ENCODE results near the gene RNF207. TPM values are rescaled to one million over a fixed set of nuclear protein-coding genes. Genes with fewer than 3 reads are reported as not detected.

The RNF207 gene
- total and polyA plus RNA-seq, 2 donors (not counting 3 experiments of a cell fraction or from before 2014, with no cell fraction given): 3.2 to 8.2 TPM

GRCh38 chr1:6266641-6267040 is 60.7 kb downstream of the RNF207 start:
- H3K36me3 ChIP-seq (ENCODE audit: control insufficient read depth in 2 of 2, extremely low read depth in 1 of 2, insufficient read depth in 2 of 2, low read length in 2 of 2): no peaks in the 10 kb centered on the region
- H3K9ac ChIP-seq (replicated peaks; ENCODE audit: extremely low read depth, insufficient read depth, low read length): no peak overlapping the region
- no peak overlapping the region for H3K4me2 ChIP-seq (ENCODE audit: insufficient read depth, low read length)
- H3K4me3 ChIP-seq (replicated peaks in 1 of 3; ENCODE audit: insufficient read depth in 1 of 3, low read depth in 1 of 3, low read length in 3 of 3): no peak overlapping the region
- TF ChIP-seq FOS (IDR thresholded peaks at IDR 0.05; ENCODE audit: borderline replicate concordance, insufficient read depth, low read length) (no peak), EZH2 (IDR thresholded peaks at IDR 0.05; ENCODE audit: borderline replicate concordance, low read depth, low read length, severe bottlenecking) (no peak), MAX (IDR thresholded peaks at IDR 0.05; ENCODE audit: insufficient read depth, insufficient read length) (no peak), MYC (IDR thresholded peaks at IDR 0.05; ENCODE audit: low read depth, low read length) (no peak), POLR2AphosphoS5 (IDR thresholded peaks at IDR 0.05; ENCODE audit: insufficient read depth, low read depth, low read length) (no peak), GATA2 (IDR thresholded peaks at IDR 0.05; ENCODE audit: insufficient read depth, insufficient read length, low read depth, low read length) (no peak), JUN (IDR thresholded peaks at IDR 0.05; ENCODE audit: borderline replicate concordance, insufficient read depth, insufficient read length, low read depth) (no peak), POLR2A (IDR thresholded peaks at IDR 0.05; ENCODE audit: low read depth, low read length) (no peak)
- TF ChIP-seq, protein P1, sequence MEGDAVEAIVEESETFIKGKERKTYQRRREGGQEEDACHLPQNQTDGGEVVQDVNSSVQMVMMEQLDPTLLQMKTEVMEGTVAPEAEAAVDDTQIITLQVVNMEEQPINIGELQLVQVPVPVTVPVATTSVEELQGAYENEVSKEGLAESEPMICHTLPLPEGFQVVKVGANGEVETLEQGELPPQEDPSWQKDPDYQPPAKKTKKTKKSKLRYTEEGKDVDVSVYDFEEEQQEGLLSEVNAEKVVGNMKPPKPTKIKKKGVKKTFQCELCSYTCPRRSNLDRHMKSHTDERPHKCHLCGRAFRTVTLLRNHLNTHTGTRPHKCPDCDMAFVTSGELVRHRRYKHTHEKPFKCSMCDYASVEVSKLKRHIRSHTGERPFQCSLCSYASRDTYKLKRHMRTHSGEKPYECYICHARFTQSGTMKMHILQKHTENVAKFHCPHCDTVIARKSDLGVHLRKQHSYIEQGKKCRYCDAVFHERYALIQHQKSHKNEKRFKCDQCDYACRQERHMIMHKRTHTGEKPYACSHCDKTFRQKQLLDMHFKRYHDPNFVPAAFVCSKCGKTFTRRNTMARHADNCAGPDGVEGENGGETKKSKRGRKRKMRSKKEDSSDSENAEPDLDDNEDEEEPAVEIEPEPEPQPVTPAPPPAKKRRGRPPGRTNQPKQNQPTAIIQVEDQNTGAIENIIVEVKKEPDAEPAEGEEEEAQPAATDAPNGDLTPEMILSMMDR (IDR thresholded peaks at IDR 0.05; ENCODE audit: extremely low read depth in 1 of 2, insufficient read depth in 1 of 2, low read depth in 1 of 2, low read length in 2 of 2): no peak
- ChIA-PET POLR2A (no interaction called here), CTCF (interaction anchor here (0.6 kb wide), 1 partner anchor 39 kb away, joined by 3 read pairs; no protein-coding TSS in a partner anchor)
- no peak for DNase-seq (ENCODE audit: low read depth, low spot score)
- no peaks in the 10 kb centered on the region for H3K27me3 ChIP-seq (ENCODE audit: control insufficient read depth in 2 of 2, insufficient read depth in 2 of 2, low read length in 2 of 2)
- no peak overlapping the region for H3K27ac ChIP-seq (ENCODE audit: insufficient read depth, low read depth, low read length)
- no peaks in the 10 kb centered on the region for H3K79me2 ChIP-seq (ENCODE audit: control insufficient read depth, insufficient read depth, low read length)
- no peaks in the 10 kb centered on the region for H3K9me3 ChIP-seq (replicated peaks; ENCODE audit: control insufficient read depth, insufficient read depth, low read length)
- H4K20me1 ChIP-seq (replicated peaks; ENCODE audit: control insufficient read depth, extremely low read depth, insufficient read depth, low read length): no peaks in the 10 kb centered on the region
- dilution Hi-C loops (cut with MboI; ENCODE audit: extremely low pct_ligation_motif_present, low sequenced_read_pairs) (no loop called here), intact Hi-C loops (cut with micrococcal nuclease) (no loop called here)
- no peak for FAIRE-seq
- H3K4me1 ChIP-seq (ENCODE audit: control insufficient read depth, extremely low read depth, insufficient read depth, low read length): no peaks in the 10 kb centered on the region
- H2AFZ ChIP-seq (ENCODE audit: low read depth, low read length): no peak overlapping the region
- no peaks in the 10 kb centered on the region for H3K9me1 ChIP-seq (replicated peaks; ENCODE audit: control insufficient read depth, extremely low read depth, insufficient read depth, low read length)
- no TSS peak for BruUV-seq (replicated peaks)

Data from endothelial cell of umbilical vein (primary cell).